GM12875 (cell line): ENCODE data around the gene GPR84.

Source experiments
- H3K4me3 ChIP-seq: one replicate; pipeline ENCODE4 v1.5.1; 2011; ENCODE audit warnings: low read depth, low read length, control low read depth
- TF ChIP-seq, protein P1 (sequence below): IDR thresholded peaks from 2 replicates; pipeline ENCODE4 v1.5.1; 2011; ENCODE audit warnings: low read depth, mild to moderate bottlenecking, control low read depth, inconsistent platforms, low read length, moderate library complexity, borderline replicate concordance; ENCODE audit not compliant: insufficient read depth

GPR84 gene

DNA sequence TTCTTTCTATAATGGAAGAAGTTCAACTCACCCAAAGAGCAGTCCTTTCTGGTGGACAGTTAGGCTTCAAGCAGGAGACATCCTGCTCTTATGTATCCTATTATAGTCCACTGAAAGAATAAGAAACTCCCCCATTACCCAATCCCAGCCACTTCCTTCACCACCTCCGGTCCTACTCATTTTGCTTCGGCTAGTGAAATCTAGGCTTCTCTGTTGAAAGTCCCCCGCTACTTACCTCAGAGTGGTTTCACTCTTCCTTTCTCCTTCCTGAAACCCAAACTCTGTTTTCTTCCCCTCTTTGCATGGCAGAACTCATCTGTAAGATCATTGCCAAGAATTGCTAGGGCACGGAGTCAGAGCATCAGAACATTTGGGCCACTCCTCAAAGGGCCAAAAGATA is at the start of gene GPR84:
Gene GPR84, minus strand, starts transcription at position 74 of the 400 bp plus-strand sequence. CDS start 635 bp downstream, outside the sequence.
- peak within 1 kb of the TSS; percentile 41 for H3K4me3 ChIP-seq
- TF ChIP-seq, protein P1, sequence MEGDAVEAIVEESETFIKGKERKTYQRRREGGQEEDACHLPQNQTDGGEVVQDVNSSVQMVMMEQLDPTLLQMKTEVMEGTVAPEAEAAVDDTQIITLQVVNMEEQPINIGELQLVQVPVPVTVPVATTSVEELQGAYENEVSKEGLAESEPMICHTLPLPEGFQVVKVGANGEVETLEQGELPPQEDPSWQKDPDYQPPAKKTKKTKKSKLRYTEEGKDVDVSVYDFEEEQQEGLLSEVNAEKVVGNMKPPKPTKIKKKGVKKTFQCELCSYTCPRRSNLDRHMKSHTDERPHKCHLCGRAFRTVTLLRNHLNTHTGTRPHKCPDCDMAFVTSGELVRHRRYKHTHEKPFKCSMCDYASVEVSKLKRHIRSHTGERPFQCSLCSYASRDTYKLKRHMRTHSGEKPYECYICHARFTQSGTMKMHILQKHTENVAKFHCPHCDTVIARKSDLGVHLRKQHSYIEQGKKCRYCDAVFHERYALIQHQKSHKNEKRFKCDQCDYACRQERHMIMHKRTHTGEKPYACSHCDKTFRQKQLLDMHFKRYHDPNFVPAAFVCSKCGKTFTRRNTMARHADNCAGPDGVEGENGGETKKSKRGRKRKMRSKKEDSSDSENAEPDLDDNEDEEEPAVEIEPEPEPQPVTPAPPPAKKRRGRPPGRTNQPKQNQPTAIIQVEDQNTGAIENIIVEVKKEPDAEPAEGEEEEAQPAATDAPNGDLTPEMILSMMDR = no peak

DNA sequence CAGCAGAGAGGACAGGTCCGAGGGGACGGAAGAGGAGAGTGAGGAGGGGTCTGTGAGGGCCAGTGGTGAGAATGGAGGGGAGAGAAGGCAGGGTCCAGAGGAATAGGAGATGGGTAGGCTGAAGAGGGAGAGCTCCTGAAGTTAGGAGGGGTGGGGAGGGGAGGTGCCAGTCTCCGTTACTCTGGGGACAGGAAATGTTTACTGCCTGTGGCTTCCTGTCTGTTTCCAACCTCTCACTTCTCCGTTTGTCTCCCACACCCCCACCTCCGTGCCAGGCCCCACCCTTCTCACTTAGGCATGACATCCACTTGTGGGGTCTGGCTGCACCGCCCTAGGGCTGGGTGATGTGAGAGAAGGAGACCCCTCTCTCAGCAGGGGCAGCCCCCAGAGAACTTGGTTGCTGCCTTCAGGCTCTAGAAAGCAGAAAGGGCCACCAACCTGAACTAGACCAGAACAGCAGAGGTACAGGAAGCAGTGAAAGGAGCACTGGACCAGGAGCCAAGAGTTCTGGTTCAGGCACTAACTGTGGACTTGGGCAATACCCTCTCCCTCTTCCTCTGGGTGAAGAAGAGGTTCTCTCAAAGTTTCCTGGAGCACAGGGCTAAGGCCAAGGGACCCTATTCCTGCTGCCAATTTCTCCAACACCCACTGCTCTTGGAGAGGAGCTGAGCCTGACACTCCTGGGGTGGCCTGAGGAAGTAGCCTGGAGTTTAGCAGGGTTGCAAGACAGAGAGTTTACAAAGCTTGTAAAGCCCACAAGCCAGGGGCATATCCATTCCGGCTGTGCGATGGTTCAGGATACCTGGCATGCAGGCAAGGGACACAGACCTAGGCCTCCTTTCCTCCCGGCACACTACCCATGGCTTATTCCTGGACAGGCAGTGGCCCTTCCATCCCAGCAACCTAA is 49.3 kb upstream of the GPR84 start:
- H3K4me3 ChIP-seq = no peak overlapping the region
- TF ChIP-seq, protein P1 = no peak

GRCh38 chr12:54412786-54413185 is 48.5 kb upstream of the GPR84 start:
- no peak overlapping the region for H3K4me3 ChIP-seq
- TF ChIP-seq, protein P1 = no peak

GRCh38 chr12:54412348-54412747 is 48.1 kb upstream of the GPR84 start:
- no peak overlapping the region for H3K4me3 ChIP-seq
- TF ChIP-seq, protein P1 = no peak

GRCh38 chr12:54411391-54412241 is 47.3 kb upstream of the GPR84 start:
- TF ChIP-seq, protein P1 = no peak
- no peak overlapping the region for H3K4me3 ChIP-seq

DNA sequence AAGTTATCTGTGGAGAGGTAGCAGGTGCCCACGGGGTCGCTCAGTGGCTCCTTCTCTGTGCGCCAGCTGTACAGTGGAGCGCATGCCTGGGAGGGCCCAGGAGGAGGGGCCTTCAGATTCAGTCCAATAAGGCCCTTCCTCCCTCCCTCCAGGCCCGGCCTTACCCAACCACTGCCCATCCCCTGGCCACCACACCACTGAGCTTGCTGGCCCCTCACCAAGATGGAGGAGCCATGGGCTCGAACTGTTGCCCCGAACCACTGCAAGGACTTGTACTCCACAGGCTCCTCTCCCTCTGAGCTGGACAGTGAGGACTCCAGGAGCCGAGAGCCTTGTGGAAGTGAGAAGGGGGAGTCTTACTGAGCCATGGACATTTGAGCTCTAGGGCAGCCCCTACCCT is 45.0 kb upstream of the GPR84 start:
- TF ChIP-seq, protein P1 = no peak
- no peak overlapping the region for H3K4me3 ChIP-seq
